Neural cell (in vitro differentiated cells): ENCODE measurements around the gene ZMYM3. TPM values are rescaled to one million over a fixed set of nuclear protein-coding genes. Genes with fewer than 3 reads are reported as not detected.
"Not testable (repeated sequence)": the region's sequence is repeated elsewhere in the genome, so short reads cannot be mapped to it uniquely, and the experiment has no call there.

Experiments
- H2AFZ ChIP-seq: fragments of 200-600, 300-800 bp; sonication (generic), shearing (Covaris generic); 2 replicates; pipeline ENCODE4 v1.6.0; 2014; ENCODE audit warnings: low read depth, mild to moderate bottlenecking, antibody characterized with exemption, low read length, moderate library complexity
- H3F3A ChIP-seq: fragments of 200-600 bp; shearing (Covaris generic); 2 replicates; pipeline ENCODE4 v1.6.1; 2016; ENCODE audit warnings: mild to moderate bottlenecking, moderate library complexity, mixed read lengths, antibody characterized with exemption, low read length; ENCODE audit not compliant: insufficient read depth, poor library complexity, severe bottlenecking
- H3K27ac ChIP-seq: fragments of 200-600, 300-800 bp; sonication (generic), shearing (Covaris generic); 2 replicates; pipeline ENCODE4 v1.5.1; 2014; ENCODE audit warnings: mild to moderate bottlenecking, low read length, moderate library complexity
- H3K27me3 ChIP-seq: fragments of 300-800, 200-600 bp; sonication (generic), shearing (Covaris generic); 2 replicates; pipeline ENCODE4 v1.6.0; 2014; ENCODE audit warnings: mild to moderate bottlenecking, low read depth, low read length, moderate library complexity; ENCODE audit not compliant: insufficient read depth
- H3K36me3 ChIP-seq: fragments of 300-800, 200-600 bp; sonication (generic), shearing (Covaris generic); 2 replicates; pipeline ENCODE4 v1.5.1; 2014; ENCODE audit warnings: mild to moderate bottlenecking, antibody characterized with exemption, low read length, moderate library complexity; ENCODE audit not compliant: insufficient read depth
- H3K4me2 ChIP-seq: fragments of 300-800, 200-600 bp; sonication (generic), shearing (Covaris generic); 2 replicates; pipeline ENCODE4 v1.6.0; 2014; ENCODE audit warnings: mild to moderate bottlenecking, low read length
- H3K4me3 ChIP-seq: fragments of 300-800, 200-600 bp; sonication (generic), shearing (Covaris generic); 2 replicates; pipeline ENCODE4 v1.5.1; 2014; ENCODE audit warnings: mild to moderate bottlenecking, low read length, moderate library complexity
- H3K79me2 ChIP-seq: fragments of 200-600 bp; shearing (Covaris generic); replicated peaks from 2 replicates; pipeline ENCODE4 v1.6.0; 2014; ENCODE audit warnings: mild to moderate bottlenecking, low read length, moderate library complexity; ENCODE audit not compliant: insufficient read depth
- H3K9ac ChIP-seq: fragments of 300-800, 200-600 bp; sonication (generic), shearing (Covaris generic); 2 replicates; pipeline ENCODE4 v1.6.1; 2016; ENCODE audit warnings: mild to moderate bottlenecking, low read length, mixed read lengths
- H3K9me2 ChIP-seq: fragments of 200-600 bp; shearing (Covaris generic); 2 replicates; pipeline ENCODE4 v1.6.1; 2016; ENCODE audit warnings: mild to moderate bottlenecking, low read length, mixed read lengths; ENCODE audit not compliant: insufficient read depth
- H3K9me3 ChIP-seq: fragments of 200-600, 300-800 bp; sonication (generic), shearing (Covaris generic); 2 replicates; pipeline ENCODE4 v1.6.1; 2016; ENCODE audit warnings: mild to moderate bottlenecking, mixed run types, low read length, moderate library complexity, mixed read lengths
- H4K20me1 ChIP-seq: fragments of 200-600 bp; shearing (Covaris generic); 2 replicates; pipeline ENCODE4 v1.6.1; 2016; ENCODE audit warnings: mild to moderate bottlenecking, mixed run types; ENCODE audit not compliant: insufficient read depth
- CTCF ChIP-seq: fragments of 450-650 bp; IDR thresholded peaks from 2 replicates; pipeline ENCODE4 v1.5.1; 2014; ENCODE audit warnings: antibody characterized with exemption, mild to moderate bottlenecking, moderate library complexity; ENCODE audit not compliant: poor library complexity, severe bottlenecking
- EP300 ChIP-seq: fragments of 450-650 bp; conservative IDR thresholded peaks from 2 replicates; pipeline ENCODE4 v1.6.1; 2014; ENCODE audit warnings: antibody characterized with exemption, mild to moderate bottlenecking, moderate library complexity; ENCODE audit not compliant: poor library complexity, severe bottlenecking
- EZH2 ChIP-seq: fragments of 200-600, 300-800 bp; shearing (Covaris generic), sonication (generic); IDR thresholded peaks from 2 replicates; pipeline ENCODE4 v1.6.1; 2014; ENCODE audit warnings: antibody characterized with exemption, low read length, borderline replicate concordance, mild to moderate bottlenecking; ENCODE audit not compliant: insufficient read depth, poor library complexity, severe bottlenecking
- MXI1 ChIP-seq: fragments of 450-650 bp; conservative IDR thresholded peaks from 2 replicates; pipeline ENCODE4 v1.6.1; 2014; ENCODE audit warnings: antibody characterized with exemption, mild to moderate bottlenecking; ENCODE audit not compliant: poor library complexity, severe bottlenecking
- POLR2AphosphoS5 ChIP-seq: IDR thresholded peaks from 2 replicates; pipeline ENCODE4 v1.6.1; 2012
- RAD21 ChIP-seq: fragments of 450-650 bp; conservative IDR thresholded peaks from 2 replicates; pipeline ENCODE4 v1.6.1; 2014; ENCODE audit warnings: antibody characterized with exemption, mild to moderate bottlenecking, moderate library complexity
- REST ChIP-seq: IDR thresholded peaks from 2 replicates; pipeline ENCODE4 v1.6.1; 2012; ENCODE audit warnings: borderline replicate concordance
- SMC3 ChIP-seq: fragments of 450-650 bp; conservative IDR thresholded peaks from 2 replicates; pipeline ENCODE4 v1.6.1; 2014; ENCODE audit warnings: antibody characterized with exemption, mild to moderate bottlenecking, moderate library complexity; ENCODE audit not compliant: poor library complexity
- TAF1 ChIP-seq: IDR thresholded peaks from 2 replicates; pipeline ENCODE4 v1.6.1; 2012; ENCODE audit warnings: low read depth
- polyA plus RNA-seq: library from polyadenylated mRNA; depleted of rRNA; stranded (reverse); fragments of >200 nt; gene quantifications from 2 replicates; pipeline ENCODE4 v1.2.3, GENCODE V29; 2014

Gene ZMYM3
- polyA plus RNA-seq, 1 donor from 2014 or later: 32.8 TPM

- no peak for TF ChIP-seq EP300
Observed at GRCh38 chrX:71269801-71270395, 16.0 kb upstream of the ZMYM3 start (continued).

DNA sequence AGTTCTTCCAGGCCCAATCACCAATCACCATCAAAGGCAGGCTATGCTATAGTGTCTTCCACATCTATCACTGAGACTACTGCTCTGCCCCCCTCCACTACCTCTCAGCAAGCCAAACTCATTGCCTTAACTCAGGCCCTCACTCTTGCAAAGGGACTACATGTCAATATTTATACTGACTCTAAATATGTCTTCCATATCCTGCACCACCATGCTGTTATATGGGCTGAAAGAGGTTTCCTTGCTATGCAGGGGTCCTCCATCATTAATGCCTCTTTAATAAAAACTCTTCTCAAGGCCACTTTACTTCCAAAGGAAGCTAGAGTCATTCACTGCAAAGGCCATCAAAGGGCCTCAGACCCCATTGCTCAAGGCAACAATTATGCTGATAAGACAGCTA is 14.7 kb upstream of the ZMYM3 start:
- H3K4me3 ChIP-seq, H3K79me2 ChIP-seq, H3K27ac ChIP-seq, H3K9me3 ChIP-seq, H3K36me3 ChIP-seq, H2AFZ ChIP-seq, H3K9ac ChIP-seq, H3K9me2 ChIP-seq, H3K27me3 ChIP-seq, H3F3A ChIP-seq, H4K20me1 ChIP-seq, H3K4me2 ChIP-seq: not testable (repeated sequence)

DNA sequence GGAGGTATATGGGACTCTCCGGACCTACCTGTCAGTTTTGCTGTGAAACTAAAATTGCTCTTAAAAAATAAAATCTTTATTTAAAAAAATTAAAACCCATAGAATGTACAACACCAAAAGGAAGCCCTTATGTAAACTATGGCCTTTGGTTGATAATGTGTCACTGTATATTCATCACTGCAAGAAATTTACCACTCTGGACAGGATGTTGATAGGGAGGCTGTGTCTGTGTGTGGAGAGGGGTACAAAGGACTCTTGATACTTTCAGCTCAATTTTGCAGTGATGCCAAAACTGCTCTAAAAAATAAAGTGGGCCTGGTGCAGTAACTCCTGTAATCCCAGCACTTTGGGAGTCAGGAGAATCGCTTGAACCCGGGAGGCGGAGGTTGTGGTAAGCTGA is 2.9 kb upstream of the ZMYM3 start:
- Histone ChIP-seq H3K27ac (no peak overlapping the region), H3F3A (no peaks in the 10 kb centered on the region), H3K79me2 (peaks cover 10% of the 10 kb centered on the region), H3K9ac (no peak overlapping the region), H2AFZ (no peak overlapping the region), H3K9me2 (no peaks in the 10 kb centered on the region), H3K36me3 (no peaks in the 10 kb centered on the region), H3K4me3 (no peak overlapping the region), H3K27me3 (no peaks in the 10 kb centered on the region), H3K9me3 (no peaks in the 10 kb centered on the region), H3K4me2 (no peak overlapping the region), H4K20me1 (no peaks in the 10 kb centered on the region)
- TF ChIP-seq CTCF (no peak), RAD21 (no peak), EZH2 (no peak), MXI1 (no peak), SMC3 (no peak), POLR2AphosphoS5 (no peak), TAF1 (no peak), EP300 (no peak), REST (no peak)
